Measurements from ENCODE around the gene CDK2AP2.

The CDK2AP2 gene

GRCh38 chr11:67530282-67530592, 22.3 kb upstream of the CDK2AP2 start:
- TF ChIP-seq POLR2AphosphoS5 (IDR thresholded peaks at IDR 0.05; ENCODE audit: low read depth): no peak
- TF ChIP-seq CTCF (IDR thresholded peaks at IDR 0.05; ENCODE audit: insufficient read depth, low read length): no peak
- no peak for TF ChIP-seq REST (IDR thresholded peaks at IDR 0.05; ENCODE audit: insufficient replicate concordance, low read depth)
- no peak for TF ChIP-seq SPI1 (IDR thresholded peaks at IDR 0.05; ENCODE audit: borderline replicate concordance, low read depth)
- no peak for TF ChIP-seq GABPA (IDR thresholded peaks at IDR 0.05; ENCODE audit: low read depth)
- Histone ChIP-seq H3K27me3 (ENCODE audit: insufficient read depth, poor library complexity, severe bottlenecking) (no peaks in the 10 kb centered on the region), H3K27ac (replicated peaks) (no peak overlapping the region), H3K4me3 (replicated peaks; ENCODE audit: insufficient read depth, low read length) (no peak overlapping the region)
- no peak for DNase-seq (ENCODE audit: low read depth in 1 of 2, low spot score in 1 of 2)

- Histone ChIP-seq H3K27ac (replicated peaks) (no peak overlapping the region), H3K27me3 (ENCODE audit: insufficient read depth, poor library complexity, severe bottlenecking) (no peaks in the 10 kb centered on the region), H3K4me3 (replicated peaks; ENCODE audit: insufficient read depth, low read length) (no peak overlapping the region)
- TF ChIP-seq CTCF (IDR thresholded peaks at IDR 0.05; ENCODE audit: insufficient read depth, low read length) (no peak), SPI1 (IDR thresholded peaks at IDR 0.05; ENCODE audit: borderline replicate concordance, low read depth) (no peak), REST (IDR thresholded peaks at IDR 0.05; ENCODE audit: insufficient replicate concordance, low read depth) (no peak)
- DNase-seq (ENCODE audit: low read depth in 1 of 2, low spot score in 1 of 2): no peak
Observed at GRCh38 chr11:67528376-67528775, 20.4 kb upstream of the CDK2AP2 start.

- DNase-seq (ENCODE audit: low read depth in 1 of 2, low spot score in 1 of 2): no peak
- H3K27me3 ChIP-seq (ENCODE audit: insufficient read depth, poor library complexity, severe bottlenecking): no peaks in the 10 kb centered on the region
- H3K4me3 ChIP-seq (replicated peaks; ENCODE audit: insufficient read depth, low read length): no peak overlapping the region
- H3K27ac ChIP-seq (replicated peaks): no peak overlapping the region
- TF ChIP-seq CTCF (IDR thresholded peaks at IDR 0.05; ENCODE audit: insufficient read depth, low read length) (no peak), SPI1 (IDR thresholded peaks at IDR 0.05; ENCODE audit: borderline replicate concordance, low read depth) (no peak), POLR2AphosphoS5 (IDR thresholded peaks at IDR 0.05; ENCODE audit: low read depth) (no peak), GABPA (IDR thresholded peaks at IDR 0.05; ENCODE audit: low read depth) (no peak), REST (IDR thresholded peaks at IDR 0.05; ENCODE audit: insufficient replicate concordance, low read depth) (no peak)
Observed at GRCh38 chr11:67525275-67525976, 17.5 kb upstream of the CDK2AP2 start.

Data from HL-60 (cell line).